HCT116 (cell line): ENCODE measurements around the gene CD83. TPM values are rescaled to one million over a fixed set of nuclear protein-coding genes. Genes with fewer than 3 reads are reported as not detected.

ENCODE experiments used
- ATAC-seq: fragments of 200-7000 bp; cut with Tn5 transposase; 2 replicates; pipeline ENCODE4 v1.9.1; 2020; ENCODE audit warnings: mild to moderate bottlenecking, moderate library complexity
- Bru-seq: library from RNA; stranded (reverse); fragments of 400-500 nt; gene quantifications from one replicate; lab custom pipeline; 2021; lab: Mats Ljungman, UMichigan
- BruChase-seq, 2 experiments: library from RNA; stranded (reverse); fragments of 400-500 nt; gene quantifications; one replicate each; lab custom pipeline; 2021; lab: Mats Ljungman, UMichigan
- BruUV-seq: library from RNA; stranded (reverse); fragments of 400-500 nt; replicated peaks from 2 replicates; lab custom pipeline; 2021; lab: Mats Ljungman, UMichigan
- CTCF ChIA-PET: fragments of 300-600 bp; sonication (Branson Sonifier 250); formaldehyde crosslinking; loops from one replicate; lab custom pipeline; 2021; ENCODE audit warnings: antibody characterized with exemption; lab: Charles Lee
- POLR2A ChIA-PET: fragments of 300-600, 350-600 bp; sonication (Branson Sonifier 250); formaldehyde crosslinking; loops from one replicate; lab custom pipeline; 2021; ENCODE audit warnings: antibody characterized with exemption; lab: Charles Lee
- RAD21 ChIA-PET, 2 experiments: fragments of 300-600 bp; sonication (Branson Sonifier 250); formaldehyde crosslinking; loops; one replicate each; lab custom pipeline; 2023; ENCODE audit warnings: low total read pairs in 2 of 2; ENCODE audit not compliant: uncharacterized antibody in 2 of 2, unreplicated experiment in 2 of 2, low non-redundant PET in 1 of 2; lab: Charles Lee
- DNase-seq: peaks from one replicate; pipeline ENCODE4 v3.0.0-alpha.2; 2010; ENCODE audit warnings: low read depth, low spot score
- H2AFZ ChIP-seq: fragments of 200-600 bp; shearing (Covaris generic), sonication (generic); 2 replicates; pipeline ENCODE4 v1.6.1; 2017; ENCODE audit warnings: low read depth, mixed run types, mixed read lengths, antibody characterized with exemption, low read length; ENCODE audit not compliant: poor library complexity, severe bottlenecking
- H3K27ac ChIP-seq: 2 replicates; pipeline ENCODE4 v1.5.1; 2012; ENCODE audit warnings: low read depth, low read length
- H3K27me3 ChIP-seq: fragments of 200-600 bp; sonication (generic); 2 replicates; pipeline ENCODE4 v1.6.1; 2016; ENCODE audit warnings: mixed run types, low read length, mixed read lengths; ENCODE audit not compliant: insufficient read depth
- H3K36me3 ChIP-seq, 2 experiments: fragments of 200-500 bp in 1 of 2; fragments of 200-600 bp in 1 of 2; sonication (Bioruptor generic) in 1 of 2; sonication (generic) in 1 of 2; 2 replicates each; pipeline versions ENCODE4 v1.5.1 to v1.6.1; 2014 to 2016; ENCODE audit warnings: low read length in 2 of 2, inconsistent platforms in 1 of 2, mixed read lengths in 1 of 2, mixed run types in 1 of 2; ENCODE audit not compliant: insufficient read depth in 2 of 2, control insufficient read depth in 1 of 2
- H3K4me1 ChIP-seq, 2 experiments: fragments of 200-600 bp in 1 of 2; sonication (generic) in 1 of 2; 2 replicates each; pipeline versions ENCODE4 v1.5.1 to v1.6.1; 2012 to 2017; ENCODE audit warnings: low read length in 2 of 2, inconsistent platforms in 1 of 2, mild to moderate bottlenecking in 1 of 2, mixed read lengths in 1 of 2, mixed run types in 1 of 2, moderate library complexity in 1 of 2; ENCODE audit not compliant: insufficient read depth in 2 of 2, control insufficient read depth in 1 of 2
- H3K4me2 ChIP-seq: fragments of 200-600 bp; sonication (generic); 2 replicates; pipeline ENCODE4 v1.6.1; 2017; ENCODE audit warnings: mixed run types, low read length, mixed read lengths
- H3K4me3 ChIP-seq, 2 experiments: fragments of 200-600 bp in 1 of 2; sonication (generic) in 1 of 2; replicated peaks in 1 of 2; 2 replicates each; pipeline ENCODE4 v1.5.1; 2011 to 2016; ENCODE audit warnings: low read length in 2 of 2, control low read depth in 1 of 2, low read depth in 1 of 2, mild to moderate bottlenecking in 1 of 2, mixed read lengths in 1 of 2, mixed run types in 1 of 2
- H3K79me2 ChIP-seq: fragments of 200-600 bp; sonication (generic); 2 replicates; pipeline ENCODE4 v1.6.1; 2017; ENCODE audit warnings: mild to moderate bottlenecking, mixed run types, low read length, moderate library complexity, mixed read lengths; ENCODE audit not compliant: insufficient read depth
- H3K9ac ChIP-seq: fragments of 200-600 bp; sonication (generic); 2 replicates; pipeline ENCODE4 v1.6.1; 2016; ENCODE audit warnings: low read length, mixed read lengths
- H3K9me2 ChIP-seq: fragments of 200-600 bp; sonication (generic), shearing (Covaris generic); 2 replicates; pipeline ENCODE4 v1.6.1; 2017; ENCODE audit warnings: mixed run types, mild to moderate bottlenecking, moderate library complexity; ENCODE audit not compliant: insufficient read depth
- H3K9me3 ChIP-seq, 2 experiments: fragments of 200-500 bp in 1 of 2; fragments of 200-600 bp in 1 of 2; sonication (Bioruptor generic) in 1 of 2; sonication (generic) in 1 of 2; 2 replicates each; pipeline ENCODE4 v1.6.1; 2014 to 2017; ENCODE audit warnings: low read length in 2 of 2, mixed read lengths in 2 of 2, inconsistent platforms in 1 of 2, low read depth in 1 of 2, mild to moderate bottlenecking in 1 of 2, mixed run types in 1 of 2, moderate library complexity in 1 of 2; ENCODE audit not compliant: control insufficient read depth in 1 of 2, insufficient read depth in 1 of 2
- H4K20me1 ChIP-seq: fragments of 200-600 bp; sonication (generic), shearing (Covaris generic); 2 replicates; pipeline ENCODE4 v1.6.1; 2017; ENCODE audit warnings: mixed run types, mild to moderate bottlenecking, moderate library complexity; ENCODE audit not compliant: insufficient read depth
- ATF3 ChIP-seq: IDR thresholded peaks from 2 replicates; pipeline ENCODE4 v1.6.1; 2012
- CEBPB ChIP-seq: IDR thresholded peaks from 2 replicates; pipeline ENCODE4 v1.6.1; 2012; ENCODE audit warnings: low read depth
- EGR1 ChIP-seq: IDR thresholded peaks from 2 replicates; pipeline ENCODE4 v1.6.1; 2012; ENCODE audit warnings: low read depth
- ELF1 ChIP-seq: IDR thresholded peaks from 2 replicates; pipeline ENCODE4 v1.6.1; 2012; ENCODE audit warnings: low read depth, borderline replicate concordance
- EZH2 ChIP-seq: fragments of 200-600 bp; sonication (generic); IDR thresholded peaks from 2 replicates; pipeline ENCODE4 v1.6.1; 2017; ENCODE audit warnings: antibody characterized with exemption, mixed run types
- EZH2phosphoT487 ChIP-seq: fragments of 200-600 bp; IDR thresholded peaks from 2 replicates; pipeline ENCODE4 v1.6.1; 2018; ENCODE audit warnings: antibody characterized with exemption, borderline replicate concordance
- JUND ChIP-seq: IDR thresholded peaks from 2 replicates; pipeline ENCODE4 v1.6.1; 2012
- MAX ChIP-seq: IDR thresholded peaks from 2 replicates; pipeline ENCODE4 v1.6.1; 2012
- POLR2A ChIP-seq: IDR thresholded peaks from 2 replicates; pipeline ENCODE4 v1.7.0; 2011; ENCODE audit warnings: borderline replicate concordance; ENCODE audit not compliant: insufficient read depth, insufficient read length; ENCODE audit errors: extremely low read depth
- POLR2AphosphoS5 ChIP-seq: IDR thresholded peaks from 2 replicates; pipeline ENCODE4 v1.6.1; 2011; ENCODE audit warnings: mild to moderate bottlenecking, low read depth, low read length, moderate library complexity
- RAD21 ChIP-seq: IDR thresholded peaks from 2 replicates; pipeline ENCODE4 v1.6.1; 2012; ENCODE audit warnings: low read depth, mild to moderate bottlenecking
- REST ChIP-seq: IDR thresholded peaks from 2 replicates; pipeline ENCODE4 v1.6.1; 2012; ENCODE audit warnings: low read depth
- SIN3A ChIP-seq: IDR thresholded peaks from 2 replicates; pipeline ENCODE4 v1.6.1; 2012; ENCODE audit warnings: low read depth
- SP1 ChIP-seq: IDR thresholded peaks from 2 replicates; pipeline ENCODE4 v1.6.1; 2012; ENCODE audit warnings: low read depth
- TCF7L2 ChIP-seq: IDR thresholded peaks from 2 replicates; pipeline ENCODE4 v1.7.0; 2011; ENCODE audit warnings: borderline replicate concordance, inconsistent platforms; ENCODE audit not compliant: insufficient read depth, insufficient read length; ENCODE audit errors: extremely low read depth
- YY1 ChIP-seq: IDR thresholded peaks from 2 replicates; pipeline ENCODE4 v1.6.1; 2011; ENCODE audit warnings: low read length, low read depth, moderate library complexity, mild to moderate bottlenecking; ENCODE audit not compliant: insufficient replicate concordance; ENCODE audit errors: extremely low read depth
- ZBTB33 ChIP-seq: IDR thresholded peaks from 2 replicates; pipeline ENCODE4 v1.6.1; 2011; ENCODE audit warnings: mild to moderate bottlenecking, low read length, moderate library complexity; ENCODE audit not compliant: insufficient replicate concordance; ENCODE audit errors: extremely low read depth
- ZFX ChIP-seq: fragments of 450-650 bp; IDR thresholded peaks from 2 replicates; pipeline ENCODE4 v1.6.1; 2017
- ZNF274 ChIP-seq: fragments of 200-500 bp; sonication (Bioruptor generic); IDR thresholded peaks from 2 replicates; pipeline ENCODE4 v1.6.1; 2014; ENCODE audit warnings: mild to moderate bottlenecking, low read depth, low read length, inconsistent platforms
- intact Hi-C: fragments of 100-400 bp; cut with micrococcal nuclease; formaldehyde crosslinking; loops from 2 replicates; pipeline ENCODE4 v1.10.0; 2022
- long read RNA-seq: library from polyadenylated mRNA; unstranded; transcript quantifications from one replicate; pipeline ENCODE4 v2.0.0, GENCODE V29; 2021; ENCODE audit not compliant: unreplicated experiment
- polyA plus RNA-seq: library from polyadenylated mRNA; unstranded; fragments of >200 nt; gene quantifications from 2 replicates; pipeline ENCODE4 v1.2.1, GENCODE V29; 2012; ENCODE audit warnings: missing spikeins
- total RNA-seq: library from RNA; stranded (reverse); gene quantifications from one replicate; pipeline ENCODE4 v1.2.1, GENCODE V29; 2021; ENCODE audit not compliant: unreplicated experiment

The CD83 gene
- total RNA-seq (6.0 TPM), Bru-seq, nascent RNA (percentile 47 among the genes with signal in this experiment), BruChase-seq, experiment 1, labeled RNA remaining after a 6-hour chase (percentile 40 among the genes with signal in this experiment), BruChase-seq, experiment 2, labeled RNA remaining after a 2-hour chase (percentile 57 among the genes with signal in this experiment)
- polyA plus RNA-seq, result 2.4 and 3.0 TPM in 2 replicates
- long read RNA-seq, transcript CD83-201 (5 exons, 2,471 nt), result major isoform, 22 of 30 reads
- long read RNA-seq, partial matches to known transcripts, result 4 of 30 reads
- long read RNA-seq, other reads (novel, unspliced or antisense), result 4 of 30 reads

GRCh38 chr6:14117158-14118090, at the start of gene CD83:
TSS of gene CD83 (plus strand) at chr6:14117772. CDS start at chr6:14117812, 40 bp downstream.
- no peaks in the 10 kb centered on the region for H3K27me3 ChIP-seq
- DNase-seq, result peak; percentile 6
- peak within 1 kb of the TSS; percentile 96 for H3K4me2 ChIP-seq
- peak within 1 kb of the TSS; percentile 87 for H2AFZ ChIP-seq
- H4K20me1 ChIP-seq, result no peaks in the 10 kb centered on the region
- RAD21 ChIA-PET, result no interaction called here
- no TSS peak for BruUV-seq
- peaks cover 5 to 19% of the 10 kb centered on the region in 2 experiments; a peak in 3 of 4 replicates for H3K4me1 ChIP-seq
- H3K4me3 ChIP-seq, result peak within 1 kb of the TSS; percentile 62 to 68
- POLR2A ChIA-PET, result no interaction called here
- H3K9me3 ChIP-seq, result no peaks in the 10 kb centered on the region
- CTCF ChIA-PET, result no interaction called here
- H3K9ac ChIP-seq, result peak within 1 kb of the TSS; percentile 61
- intact Hi-C loops, result no loop called here
- peak within 1 kb of the TSS; percentile 24; the same call in 1 of the 2 replicates for H3K27ac ChIP-seq
- ATAC-seq, result peak; percentile 86
- no peaks in the 10 kb centered on the region for H3K36me3 ChIP-seq
- H3K9me2 ChIP-seq, result no peaks in the 10 kb centered on the region
- no peaks in the 10 kb centered on the region for H3K79me2 ChIP-seq
- TF ChIP-seq EGR1 (peak; percentile 41; the same call in 1 of the 2 replicates), ATF3 (no peak), MAX (0 out of 2 replicates have a peak, but pooled peaks have one; percentile 5), ZFX (peak; percentile 39; the same call in 1 of the 2 replicates), REST (no peak), ELF1 (no peak), EZH2phosphoT487 (no peak), SP1 (no peak), ZBTB33 (no peak), JUND (no peak), EZH2 (no peak), SIN3A (no peak), CEBPB (no peak), POLR2A (peak; percentile 61), POLR2AphosphoS5 (peak; percentile 73), RAD21 (peak; percentile 25; the same call in 1 of the 2 replicates), TCF7L2 (peak; percentile 53), YY1 (no peak), ZNF274 (no peak)
